Spinal cord (tissue), 10 donors: ENCODE data around the gene HS3ST2. TPM values are rescaled to one million over a fixed set of nuclear protein-coding genes. Genes with fewer than 3 reads are reported as not detected.

Experiments used
- DNase-seq, 6 donors: peaks; one replicate each; pipeline versions ENCODE4 v3.0.0 to v3.0.0-alpha.2; 2013 to 2015; ENCODE audit warnings: low spot score in 6 of 6, low read depth in 4 of 6
- H3K27ac ChIP-seq: one replicate; pipeline ENCODE4 v1.5.1; 2013; ENCODE audit warnings: low read depth, low read length, control low read depth
- H3K27me3 ChIP-seq: one replicate; pipeline ENCODE4 v1.6.1; 2013; ENCODE audit warnings: low read length; ENCODE audit not compliant: control insufficient read depth, insufficient read depth
- H3K36me3 ChIP-seq: one replicate; pipeline ENCODE4 v1.6.1; 2013; ENCODE audit warnings: low read length; ENCODE audit not compliant: control insufficient read depth, insufficient read depth
- H3K4me1 ChIP-seq: one replicate; pipeline ENCODE4 v1.6.1; 2013; ENCODE audit warnings: low read length; ENCODE audit not compliant: control insufficient read depth, insufficient read depth
- H3K4me3 ChIP-seq: one replicate; pipeline ENCODE4 v1.5.1; 2013; ENCODE audit warnings: low read depth, low read length, control low read depth
- H3K9me3 ChIP-seq: one replicate; pipeline ENCODE4 v1.6.1; 2013; ENCODE audit warnings: low read length; ENCODE audit not compliant: control insufficient read depth, insufficient read depth
- WGBS: methylation state at CpG from one replicate; pipeline ENCODE4 v1.1.5; 2013; ENCODE audit warnings: missing lambda C conversion rate; ENCODE audit not compliant: insufficient coverage; 5-methylcytosine and 5-hydroxymethylcytosine counted together
- polyA plus RNA-seq, 2 donors: library from polyadenylated mRNA; unstranded; fragments of 120-200 nt; gene quantifications; one replicate each; pipeline ENCODE4 v1.2.1, GENCODE V29; 2013; ENCODE audit not compliant: insufficient read length in 2 of 2
- total RNA-seq, 2 donors: library from RNA; depleted of rRNA in 1 of 2; stranded (reverse); fragments of 120-200 nt in 1 of 2; fragments of >200 nt in 1 of 2; gene quantifications; one replicate each; pipeline versions ENCODE4 v1.2.3 to v1.2.4, GENCODE V29; 2013 to 2014
- donor health status: healthy.

Gene HS3ST2
- total and polyA plus RNA-seq, 4 donors = 1.2 to 16.6 (median 12.3) TPM

GRCh38 chr16:22948603-22949368 lies 134.8 kb downstream of the HS3ST2 start:
- Histone ChIP-seq H3K9me3 (no peaks in the 10 kb centered on the region), H3K4me3 (no peak overlapping the region), H3K27ac (no peak overlapping the region), H3K36me3 (no peaks in the 10 kb centered on the region), H3K4me1 (peaks cover 9% of the 10 kb centered on the region), H3K27me3 (peaks cover 6% of the 10 kb centered on the region)
- WGBS = 18% methylated on average over 13 of the region's 18 CpGs
- peak in 3 of 6 donors; percentile 59 to 84 (median 81) for DNase-seq

GRCh38 chr16:22955461-22956070 lies 141.6 kb downstream of the HS3ST2 start:
- Histone ChIP-seq H3K9me3 (no peaks in the 10 kb centered on the region), H3K36me3 (no peaks in the 10 kb centered on the region), H3K27me3 (no peaks in the 10 kb centered on the region), H3K4me1 (peaks cover 6% of the 10 kb centered on the region), H3K4me3 (no peak overlapping the region), H3K27ac (no peak overlapping the region)
- DNase-seq = peak in 3 of 6 donors; percentile 42 to 87 (median 70)
- WGBS = 17% methylated on average over 3 of the region's 6 CpGs

- H3K4me3 ChIP-seq = no peak overlapping the region
- H3K36me3 ChIP-seq = no peaks in the 10 kb centered on the region
- no peaks in the 10 kb centered on the region for H3K27me3 ChIP-seq
- 26% methylated on average over 4 of the region's 4 CpGs for WGBS
- no peak overlapping the region for H3K27ac ChIP-seq
- no peaks in the 10 kb centered on the region for H3K9me3 ChIP-seq
- peaks cover 6% of the 10 kb centered on the region for H3K4me1 ChIP-seq
- peak in 2 of 6 donors; percentile 32 to 84 for DNase-seq
Measured at GRCh38 chr16:22961206-22961605, 147.2 kb downstream of the HS3ST2 start.

- no peak overlapping the region for H3K27ac ChIP-seq
- no peaks in the 10 kb centered on the region for H3K9me3 ChIP-seq
- H3K27me3 ChIP-seq = no peaks in the 10 kb centered on the region
- DNase-seq = no peak
- H3K4me1 ChIP-seq = no peaks in the 10 kb centered on the region
- H3K4me3 ChIP-seq = no peak overlapping the region
- H3K36me3 ChIP-seq = no peaks in the 10 kb centered on the region
- WGBS = 83% methylated on average over 1 of the region's 1 CpG
Measured at GRCh38 chr16:22962905-22963304, 148.9 kb downstream of the HS3ST2 start.
